Testis (tissue), 3 donors: ENCODE results near the gene LTB4R. TPM values are rescaled to one million over a fixed set of nuclear protein-coding genes. Genes with fewer than 3 reads are reported as not detected.

Experiments
- DNase-seq: peaks from one replicate; pipeline ENCODE4 v3.0.0-alpha.2; 2019
- H3K27ac ChIP-seq, 2 donors: fragments of 200-600 bp; sonication (generic); one replicate each; pipeline ENCODE4 v1.5.1; 2019
- H3K27me3 ChIP-seq: fragments of 200-600 bp; sonication (generic); one replicate; pipeline ENCODE4 v1.5.1; 2019
- H3K36me3 ChIP-seq: fragments of 200-600 bp; sonication (generic); one replicate; pipeline ENCODE4 v1.5.1; 2017; ENCODE audit warnings: low read depth; ENCODE audit errors: missing control alignments
- H3K4me1 ChIP-seq: fragments of 200-600 bp; sonication (generic); one replicate; pipeline ENCODE4 v1.5.1; 2019
- H3K4me3 ChIP-seq, 2 donors: fragments of 200-600 bp; sonication (generic); one replicate each; pipeline ENCODE4 v1.5.1; 2017 to 2019
- H3K9me3 ChIP-seq: fragments of 200-600 bp; sonication (generic); one replicate; pipeline ENCODE4 v1.5.1; 2017
- CTCF ChIP-seq, 3 experiments: fragments of 450-650 bp in 2 of 3; fragments of 200-600 bp in 1 of 3; sonication (generic) in 1 of 3; IDR thresholded peaks; one replicate each; pipeline ENCODE4 v1.5.1; 2016 to 2019; ENCODE audit warnings: antibody characterized with exemption in 3 of 3, mild to moderate bottlenecking in 2 of 3, moderate library complexity in 1 of 3
- POLR2A ChIP-seq: fragments of 450-650 bp; IDR thresholded peaks from one replicate; pipeline ENCODE4 v1.6.1; 2017; ENCODE audit warnings: antibody characterized with exemption, mild to moderate bottlenecking, moderate library complexity
- WGBS, 2 donors: methylation state at CpG; one replicate each; pipeline ENCODE4 v1.1.5; 2018; 5-methylcytosine and 5-hydroxymethylcytosine counted together
- intact Hi-C: fragments of 100-400 bp; cut with DNase I; formaldehyde crosslinking; loops from one replicate; pipeline ENCODE4 v1.15.1; 2023; ENCODE audit warnings: low total_unique reads
- polyA plus RNA-seq: library from polyadenylated mRNA; stranded (reverse); fragments of 350-450 nt; fragmentation: Illumina TruSeq; extraction: RNeasy Lipid Tissue Mini Kit (QIAGEN cat#74804); gene quantifications from one replicate; pipeline ENCODE4 v1.2.3, GENCODE V29; 2014; ENCODE audit warnings: low read depth, low replicate concordance; ENCODE audit not compliant: insufficient read depth
- total RNA-seq, 2 donors: library from RNA; depleted of rRNA; stranded (reverse); fragments of >200 nt; gene quantifications; one replicate each; pipeline ENCODE4 v1.2.3, GENCODE V29; 2016

The LTB4R gene
- total and polyA plus RNA-seq, 3 donors from 2014 or later = 5.5 to 10.9 (median 10.3) TPM

GRCh38 chr14:24272467-24272866, 38.8 kb upstream of the LTB4R start:
- intact Hi-C loops = no loop called here
- TF ChIP-seq CTCF (IDR thresholded peaks at IDR 0.05) = no peak
- TF ChIP-seq POLR2A = no peak
- H3K36me3 ChIP-seq = no peaks in the 10 kb centered on the region

GRCh38 chr14:24273422-24273998, 37.8 kb upstream of the LTB4R start:
- DNase-seq = no peak
- no peak overlapping the region for H3K27ac ChIP-seq
- 80 to 96% methylated on average over 3 of the region's 3 CpGs for WGBS, 2 donors
- H3K4me1 ChIP-seq = peaks cover 7% of the 10 kb centered on the region
- H3K36me3 ChIP-seq = no peaks in the 10 kb centered on the region
- H3K4me3 ChIP-seq = no peak overlapping the region
- intact Hi-C loops = no loop called here
- no peaks in the 10 kb centered on the region for H3K9me3 ChIP-seq
- H3K27me3 ChIP-seq = no peaks in the 10 kb centered on the region
- TF ChIP-seq CTCF (IDR thresholded peaks at IDR 0.05) (no peak), POLR2A (no peak)

More at GRCh38 chr14:24272467-24272866, 38.8 kb upstream of the LTB4R start:
- WGBS, 2 donors = 67 to 79% methylated on average over 2 of the region's 2 CpGs
- Histone ChIP-seq H3K4me3 (no peak overlapping the region), H3K27me3 (no peaks in the 10 kb centered on the region), H3K4me1 (peaks cover 7% of the 10 kb centered on the region), H3K9me3 (no peaks in the 10 kb centered on the region), H3K27ac (no peak overlapping the region)
- no peak for DNase-seq

- Histone ChIP-seq H3K27me3 (no peaks in the 10 kb centered on the region), H3K27ac (no peak overlapping the region), H3K4me3 (no peak overlapping the region), H3K4me1 (peaks cover 7% of the 10 kb centered on the region), H3K9me3 (no peaks in the 10 kb centered on the region), H3K36me3 (no peaks in the 10 kb centered on the region)
- intact Hi-C loops = no loop called here
- TF ChIP-seq CTCF (IDR thresholded peaks at IDR 0.05) = no peak
- TF ChIP-seq POLR2A = no peak
- no peak for DNase-seq
- WGBS, 2 donors = 84 to 86% methylated on average over 3 of the region's 3 CpGs
Measured at GRCh38 chr14:24274101-24274543, 37.2 kb upstream of the LTB4R start.

- TF ChIP-seq POLR2A = no peak
- TF ChIP-seq CTCF (IDR thresholded peaks at IDR 0.05) = no peak
- no peaks in the 10 kb centered on the region for H3K27me3 ChIP-seq
- intact Hi-C loops = no loop called here
- no peak overlapping the region for H3K27ac ChIP-seq
- H3K9me3 ChIP-seq = no peaks in the 10 kb centered on the region
- H3K36me3 ChIP-seq = no peaks in the 10 kb centered on the region
- no peaks in the 10 kb centered on the region for H3K4me1 ChIP-seq
- H3K4me3 ChIP-seq = no peak overlapping the region
- 88 to 90% methylated on average over 6 of the region's 6 CpGs for WGBS, 2 donors
- no peak for DNase-seq
Measured at GRCh38 chr14:24277071-24277470, 34.2 kb upstream of the LTB4R start.
